ENCODE data around the gene MARCHF3.
"Not testable (repeated sequence)": the region's sequence is repeated elsewhere in the genome, so short reads cannot be mapped to it uniquely, and the experiment has no call there.

The MARCHF3 gene

DNA sequence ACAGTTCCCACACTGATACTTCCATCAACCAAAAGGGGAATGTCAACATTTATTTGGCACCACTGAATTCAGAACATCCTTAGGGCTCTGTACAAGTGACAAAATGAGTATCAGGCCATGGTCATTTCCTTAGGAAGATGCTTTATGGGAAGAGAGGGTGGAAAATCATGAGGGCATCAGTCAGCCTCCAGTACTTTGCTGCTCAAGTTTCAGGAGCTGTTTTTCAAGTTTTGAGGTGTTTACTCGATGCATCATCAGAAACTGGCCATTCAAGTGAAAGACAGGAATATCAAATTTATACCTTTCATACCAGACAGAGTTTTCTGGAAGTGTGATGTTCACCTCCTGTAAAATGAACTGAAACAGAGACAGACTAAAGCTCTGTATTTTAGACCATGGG, 21.2 kb upstream of the MARCHF3 start:
- no peak for DNase-seq (ENCODE audit: low read depth in 2 of 2)

GRCh38 chr5:127046343-127047072, 16.1 kb upstream of the MARCHF3 start:
- DNase-seq (ENCODE audit: low read depth in 2 of 2) = no peak

DNA sequence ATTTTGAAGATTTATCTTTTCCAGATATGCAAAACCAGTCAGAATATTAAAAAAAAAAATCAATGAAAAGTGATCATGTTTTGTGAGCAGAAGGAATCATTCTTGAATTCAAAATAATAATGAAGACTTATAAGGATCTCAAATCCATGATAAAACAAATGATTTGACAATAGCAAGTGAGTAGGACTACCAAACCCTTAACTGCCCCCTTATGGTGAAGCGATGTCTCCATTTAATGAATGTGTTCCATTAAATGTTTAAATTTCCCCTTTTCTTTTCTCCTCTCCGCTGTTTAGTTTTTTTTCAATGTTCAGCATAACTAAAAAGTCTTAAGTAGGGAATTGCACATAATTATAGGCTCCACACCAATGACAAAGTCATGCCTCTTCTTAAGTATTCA, 12.2 kb upstream of the MARCHF3 start:
- DNase-seq (ENCODE audit: low read depth in 2 of 2) = no peak

DNA sequence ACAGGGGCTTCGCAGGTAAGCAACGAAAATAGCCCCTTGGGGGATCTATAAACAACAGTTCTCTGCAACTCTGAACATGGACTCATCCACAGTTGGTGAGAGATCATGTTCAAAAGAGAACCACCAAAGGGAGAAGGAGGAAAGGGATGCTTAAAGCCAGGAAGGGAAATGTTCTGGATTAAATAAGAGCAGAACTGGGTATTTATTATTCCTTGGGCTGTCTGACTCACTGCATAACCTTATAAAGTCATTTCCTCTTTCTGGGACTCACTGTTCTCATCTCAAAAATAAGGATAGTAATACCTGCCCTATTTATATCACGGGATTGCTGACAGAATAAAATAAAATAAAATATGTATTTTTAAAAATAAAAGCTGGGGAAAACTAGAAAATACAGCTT, 11.2 kb upstream of the MARCHF3 start:
- no peak for DNase-seq (ENCODE audit: low read depth in 2 of 2)

DNA sequence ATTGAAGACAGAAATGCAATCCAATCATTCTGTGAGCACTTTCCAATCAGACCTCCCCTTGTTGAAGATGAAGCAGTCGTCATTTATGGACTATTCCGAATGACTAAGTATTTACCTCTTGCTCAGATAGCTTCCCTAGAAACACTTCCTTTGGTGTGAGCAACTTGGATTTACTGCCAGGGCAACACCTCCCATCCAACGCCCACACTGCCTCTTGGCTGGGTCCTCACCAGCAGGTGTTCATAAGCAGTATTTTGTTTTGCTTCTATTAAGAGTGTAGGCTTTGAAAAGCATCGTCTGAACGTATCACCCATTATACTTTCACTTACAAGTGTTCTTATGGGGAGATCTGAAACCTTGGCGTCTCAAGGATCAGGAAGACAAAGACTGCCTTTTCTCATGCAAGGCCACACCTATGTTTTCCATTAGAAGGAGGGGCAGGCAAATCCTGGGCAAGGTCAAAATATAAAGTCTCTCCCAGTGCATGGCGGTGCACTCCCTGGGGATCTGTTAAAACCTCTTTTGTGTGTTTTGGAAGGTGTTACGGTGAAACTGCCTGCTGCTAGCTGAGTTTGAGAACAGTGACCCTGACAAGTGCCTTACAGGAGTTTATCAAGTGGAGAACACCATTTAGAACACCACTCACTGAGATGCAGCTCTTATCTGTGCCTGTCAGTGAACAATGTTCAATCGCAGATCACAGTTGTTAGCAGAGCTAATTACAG, 10.6 kb upstream of the MARCHF3 start:
- DNase-seq (ENCODE audit: low read depth in 2 of 2) = no peak

DNA sequence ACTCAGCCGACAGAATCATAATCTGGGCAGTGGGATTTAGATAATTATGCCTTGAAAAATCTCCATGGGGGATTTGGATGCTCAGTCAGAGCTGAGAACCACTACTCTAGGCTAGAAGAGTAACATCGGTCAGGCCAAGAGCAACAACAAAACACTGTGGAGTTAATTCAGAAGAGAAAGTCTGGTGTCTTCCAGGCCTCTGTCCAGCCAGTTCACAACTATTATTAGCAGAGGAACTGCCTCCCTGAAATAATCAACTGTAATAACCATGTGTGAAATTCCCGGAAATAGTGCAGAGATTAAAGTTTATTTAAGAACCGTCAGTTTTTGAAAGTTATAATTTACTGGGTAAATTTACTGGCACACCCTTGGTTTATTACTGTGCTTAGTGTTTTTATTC, 8.2 kb upstream of the MARCHF3 start:
- no peak for DNase-seq (ENCODE audit: low read depth in 2 of 2)

- no peak for DNase-seq (ENCODE audit: low read depth in 2 of 2)
These were observed 1.5 kb upstream of the MARCHF3 start for GRCh38 chr5:127031863-127032232.

- DNase-seq (ENCODE audit: low read depth in 2 of 2) = no peak
These were observed 947 bp upstream of the MARCHF3 start for GRCh38 chr5:127031147-127031862.

- DNase-seq (ENCODE audit: low read depth in 2 of 2) = peak; percentile 25 to 34
These were observed 638 bp downstream of the MARCHF3 start for GRCh38 chr5:127029581-127030258.

- no peak for DNase-seq (ENCODE audit: low read depth in 2 of 2)
These were observed 1.4 kb downstream of the MARCHF3 start for GRCh38 chr5:127028822-127029457.

DNA sequence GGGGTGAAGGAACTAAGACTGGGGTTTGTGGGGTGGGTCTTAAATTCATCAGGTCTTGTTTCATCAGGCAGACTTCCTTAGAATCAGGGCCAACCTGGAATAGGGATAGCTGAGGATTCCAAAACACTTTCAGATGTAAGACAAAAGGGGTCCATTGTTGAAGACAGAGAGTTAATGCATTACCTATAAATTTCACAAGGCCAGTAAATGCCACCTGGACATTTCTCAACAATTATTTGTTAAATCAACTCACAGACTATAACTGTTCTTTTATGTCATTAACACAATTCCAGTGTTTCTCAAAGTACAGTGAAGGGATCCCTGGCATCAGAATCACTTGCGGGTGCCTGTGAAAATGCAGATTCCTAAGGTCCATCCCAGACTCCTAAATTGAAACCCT, 2.8 kb downstream of the MARCHF3 start:
- no peak for DNase-seq (ENCODE audit: low read depth in 2 of 2)

- DNase-seq (ENCODE audit: low read depth in 2 of 2) = no peak
These were observed 4.2 kb downstream of the MARCHF3 start for GRCh38 chr5:127026166-127026565.

- no peak for DNase-seq (ENCODE audit: low read depth in 2 of 2)
These were observed 4.9 kb downstream of the MARCHF3 start for GRCh38 chr5:127025467-127025866.

DNA sequence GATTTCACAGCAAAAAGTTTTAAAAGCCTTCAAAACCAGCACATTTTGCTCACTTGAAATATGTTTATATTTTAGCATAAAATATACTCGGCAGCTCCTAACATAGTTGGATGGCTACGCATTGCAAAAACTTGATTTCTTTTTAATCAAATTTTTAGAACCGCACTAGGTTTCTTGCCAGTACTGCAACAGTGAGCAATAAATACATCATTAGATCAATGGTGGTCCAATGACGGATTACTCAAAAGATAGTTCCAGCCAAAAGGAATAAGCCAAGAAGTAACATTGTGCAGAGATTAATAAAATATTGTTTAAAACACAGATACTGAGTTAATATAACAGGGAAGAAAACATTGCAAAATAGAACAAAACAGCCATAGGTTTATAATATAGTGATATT, 5.5 kb downstream of the MARCHF3 start:
- no peak for DNase-seq (ENCODE audit: low read depth in 2 of 2)

- DNase-seq (ENCODE audit: low read depth in 2 of 2) = not testable (repeated sequence)
These were observed 6.7 kb downstream of the MARCHF3 start for GRCh38 chr5:127023552-127024191.

DNA sequence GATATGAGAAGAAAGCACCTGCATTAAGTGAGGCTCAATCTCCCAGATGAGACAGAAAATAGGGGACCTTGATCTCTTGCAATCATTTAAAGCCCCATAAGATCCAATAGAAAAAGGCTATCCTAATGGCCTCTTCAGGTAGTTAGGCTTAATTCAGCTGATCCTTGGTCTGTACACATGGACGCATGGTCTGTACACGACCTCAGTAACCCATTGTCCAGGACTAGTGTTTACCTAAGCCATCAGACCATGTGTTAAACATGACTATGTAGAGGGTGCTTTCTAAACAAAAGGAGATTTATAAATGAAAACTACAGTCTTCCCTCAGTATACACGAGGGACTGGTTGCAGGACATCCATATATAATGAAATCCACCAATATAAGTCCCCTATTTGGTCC, 7.5 kb downstream of the MARCHF3 start:
- no peak for DNase-seq (ENCODE audit: low read depth in 2 of 2)

GRCh38 chr5:127019928-127020327, 10.4 kb downstream of the MARCHF3 start:
- no peak for DNase-seq (ENCODE audit: low read depth in 2 of 2)

- not testable (repeated sequence) for DNase-seq (ENCODE audit: low read depth in 2 of 2)
These were observed 13.6 kb downstream of the MARCHF3 start for GRCh38 chr5:127016722-127017121.

- DNase-seq (ENCODE audit: low read depth in 2 of 2) = no peak
These were observed 14.6 kb downstream of the MARCHF3 start for GRCh38 chr5:127015716-127016115.

GRCh38 chr5:127014573-127014972, 15.8 kb downstream of the MARCHF3 start:
- no peak for DNase-seq (ENCODE audit: low read depth in 2 of 2)

- no peak for DNase-seq (ENCODE audit: low read depth in 2 of 2)
These were observed 17.0 kb downstream of the MARCHF3 start for GRCh38 chr5:127013407-127013806.
